Epidermal melanocyte (primary cell): Measurements from ENCODE around the gene GTF2H4.

Experiments used
- DNase-seq: peaks from one replicate; pipeline ENCODE4 v3.0.0; 2011; ENCODE audit warnings: low spot score; ENCODE audit not compliant: insufficient read length

The GTF2H4 gene

GRCh38 chr6:30882204-30882758 lies 25.7 kb upstream of the GTF2H4 start:
- no peak for DNase-seq

GRCh38 chr6:30882759-30883684 lies 25.0 kb upstream of the GTF2H4 start:
- no peak for DNase-seq

GRCh38 chr6:30883685-30884520 lies 24.1 kb upstream of the GTF2H4 start, which contains the start of gene DDR1:
Gene DDR1 (plus strand): TSS chr6:30884519. CDS start chr6:30888730, 4,211 bp downstream.
- DNase-seq = peak; percentile 84

GRCh38 chr6:30884521-30885480 lies 23.2 kb upstream of the GTF2H4 start:
- DNase-seq = no peak

GRCh38 chr6:30885481-30885998 lies 22.5 kb upstream of the GTF2H4 start:
- no peak for DNase-seq

GRCh38 chr6:30885999-30886896 lies 21.8 kb upstream of the GTF2H4 start:
- peak; percentile 96 for DNase-seq

GRCh38 chr6:30886897-30887255 lies 21.1 kb upstream of the GTF2H4 start:
- DNase-seq = no peak

GRCh38 chr6:30887901-30888815 lies 19.8 kb upstream of the GTF2H4 start:
- peak; percentile 57 for DNase-seq

- no peak for DNase-seq
Measured at GRCh38 chr6:30888816-30889495, 19.1 kb upstream of the GTF2H4 start.

- no peak for DNase-seq
Measured at GRCh38 chr6:30889496-30889885, 18.5 kb upstream of the GTF2H4 start.

GRCh38 chr6:30889921-30890645 lies 17.9 kb upstream of the GTF2H4 start:
- DNase-seq = no peak

- DNase-seq = no peak
Measured at GRCh38 chr6:30890646-30891449, 17.2 kb upstream of the GTF2H4 start.

GRCh38 chr6:30891450-30891723 lies 16.6 kb upstream of the GTF2H4 start:
- no peak for DNase-seq

GRCh38 chr6:30891816-30892538 lies 16.0 kb upstream of the GTF2H4 start:
- no peak for DNase-seq

GRCh38 chr6:30893001-30893591 lies 14.9 kb upstream of the GTF2H4 start:
- no peak for DNase-seq

- no peak for DNase-seq
Measured at GRCh38 chr6:30893666-30894065, 14.3 kb upstream of the GTF2H4 start.
